ENCODE results near the gene SH3RF3.

DNA sequence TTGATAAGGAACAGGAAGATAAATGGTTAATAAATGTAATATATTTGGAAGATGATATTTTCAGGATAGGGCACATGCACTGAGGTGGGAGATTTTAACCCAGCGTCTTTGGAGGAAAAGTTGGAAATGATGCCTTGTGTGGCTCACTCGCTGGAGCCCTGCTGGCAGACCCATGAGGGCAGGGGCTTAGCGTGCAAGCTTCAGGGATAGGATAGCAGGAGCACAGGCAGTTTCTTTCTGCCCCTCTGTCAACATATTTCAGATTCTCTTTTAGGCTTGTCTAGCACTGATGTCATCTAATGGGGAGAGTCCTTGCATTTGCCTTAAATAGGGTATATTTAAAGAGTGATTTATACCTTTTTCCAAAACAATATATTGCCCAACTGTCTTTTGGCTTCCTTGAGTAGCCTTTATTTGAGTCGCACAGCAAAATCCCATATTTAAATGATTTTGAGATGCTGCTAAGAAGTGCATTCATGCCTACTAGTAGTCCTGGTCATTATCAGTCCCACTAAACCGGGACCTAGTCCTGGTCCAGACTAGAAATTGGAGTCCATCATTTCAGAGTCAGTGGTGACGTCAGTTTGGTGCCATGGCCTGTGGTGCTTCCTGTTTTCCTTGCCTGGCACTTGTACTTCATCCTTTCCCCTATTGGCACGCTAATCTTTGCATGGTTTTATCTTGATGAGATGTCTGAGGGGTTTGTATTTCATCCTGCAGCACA lies 45.8 kb downstream of the SH3RF3 start:
- TF ChIP-seq GATA3 (IDR thresholded peaks at IDR 0.05; ENCODE audit: low read depth, low read length) (no peak), GATA2 (IDR thresholded peaks at IDR 0.05; ENCODE audit: low read depth, low read length) (no peak)
